K562 (cell line): ENCODE data around the gene AQP5.

ENCODE experiments used
- ADNP ChIP-seq: fragments of 200-800 bp; sonication (Bioruptor generic); IDR thresholded peaks from 2 replicates; pipeline ENCODE4 v1.6.1; 2016; ENCODE audit warnings: missing genetic modification characterization, missing compliant biosample characterization
- HDAC3 ChIP-seq: fragments of 450-650 bp; IDR thresholded peaks from 2 replicates; pipeline ENCODE4 v1.6.1; 2018; ENCODE audit warnings: borderline replicate concordance, mild to moderate bottlenecking, moderate library complexity; ENCODE audit not compliant: partially characterized antibody
- HIVEP1 ChIP-seq: fragments of 250-450 bp; sonication (Bioruptor Pico); IDR thresholded peaks from 2 replicates; pipeline ENCODE4 v1.4.0; 2020; ENCODE audit warnings: mild to moderate bottlenecking
- NFIC ChIP-seq: fragments of 450-650 bp; IDR thresholded peaks from 2 replicates; pipeline ENCODE4 v1.6.1; 2017; ENCODE audit warnings: mild to moderate bottlenecking, inconsistent platforms
- PCBP2 ChIP-seq: fragments of 200-400 bp; formaldehyde crosslinking; IDR thresholded peaks from 2 replicates; pipeline ENCODE4 v1.6.1; 2018; ENCODE audit warnings: low read length, low read depth, mild to moderate bottlenecking, moderate library complexity; ENCODE audit not compliant: poor library complexity, severe bottlenecking
- POLR2AphosphoS2 ChIP-seq: IDR thresholded peaks from 2 replicates; pipeline ENCODE4 v1.6.1; 2012; ENCODE audit warnings: low read length, improper control_type of control experiment
- RBM22 ChIP-seq: fragments of 200-400 bp; formaldehyde crosslinking; IDR thresholded peaks from 2 replicates; pipeline ENCODE4 v1.6.1; 2018; ENCODE audit warnings: low read length, low read depth; ENCODE audit not compliant: poor library complexity, severe bottlenecking
- SMC3 ChIP-seq: conservative IDR thresholded peaks from 2 replicates; pipeline ENCODE4 v1.6.1; 2011; ENCODE audit warnings: low read depth, low read length, improper control_type of control experiment; ENCODE audit not compliant: insufficient read depth
- YY1 ChIP-seq, 3 experiments: IDR thresholded peaks; 2 replicates each; pipeline ENCODE4 v1.6.1; 2011; ENCODE audit warnings: low read length in 2 of 3, mild to moderate bottlenecking in 2 of 3, moderate library complexity in 2 of 3, borderline replicate concordance in 1 of 3, control low read depth in 1 of 3, low read depth in 1 of 3; ENCODE audit not compliant: insufficient read depth in 3 of 3, insufficient replicate concordance in 2 of 3, control insufficient read depth in 1 of 3, insufficient read length in 1 of 3; ENCODE audit errors: extremely low read depth in 1 of 3
- ZNF175 ChIP-seq: fragments of 200-800 bp; sonication (Bioruptor generic); IDR thresholded peaks from 2 replicates; pipeline ENCODE4 v1.6.1; 2016; ENCODE audit warnings: low read depth, mild to moderate bottlenecking, missing genetic modification characterization, missing compliant biosample characterization
- ZNF609 ChIP-seq: sonication (generic); formaldehyde crosslinking; IDR thresholded peaks from 2 replicates; pipeline ENCODE4 v1.8.1; 2023; ENCODE audit warnings: missing genetic modification reagents, mild to moderate bottlenecking, borderline replicate concordance
- TF ChIP-seq, protein P1 (sequence below), 3 experiments: IDR thresholded peaks in 2 of 3; conservative IDR thresholded peaks in 1 of 3; 2 replicates each; pipeline ENCODE4 v1.5.1; 2011 to 2012; ENCODE audit warnings: low read length in 3 of 3, mild to moderate bottlenecking in 3 of 3, control low read depth in 2 of 3, improper control_type of control experiment in 1 of 3, inconsistent platforms in 1 of 3, low read depth in 1 of 3, mixed read lengths in 1 of 3, moderate library complexity in 1 of 3; ENCODE audit not compliant: insufficient read depth in 2 of 3

DNA sequence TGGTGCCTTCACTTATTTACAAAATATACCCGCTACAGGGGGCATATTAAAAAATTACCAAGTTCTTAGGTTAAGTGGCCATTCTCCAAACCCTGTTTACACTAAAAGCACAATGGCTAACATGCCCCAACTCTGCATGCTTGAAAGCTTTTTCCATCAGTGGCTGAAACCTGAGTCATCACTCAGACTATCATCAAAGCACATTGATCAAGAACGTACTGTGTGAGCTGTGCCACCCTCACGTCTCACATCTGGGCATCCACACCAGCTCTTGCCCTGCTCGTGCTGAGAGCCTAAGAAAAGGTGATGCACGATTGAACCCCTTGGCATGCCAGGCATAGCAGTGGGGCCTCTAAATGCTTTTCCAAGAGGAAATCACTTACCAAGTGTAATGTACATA lies 24.3 kb downstream of the AQP5 start:
- TF ChIP-seq, protein P1, sequence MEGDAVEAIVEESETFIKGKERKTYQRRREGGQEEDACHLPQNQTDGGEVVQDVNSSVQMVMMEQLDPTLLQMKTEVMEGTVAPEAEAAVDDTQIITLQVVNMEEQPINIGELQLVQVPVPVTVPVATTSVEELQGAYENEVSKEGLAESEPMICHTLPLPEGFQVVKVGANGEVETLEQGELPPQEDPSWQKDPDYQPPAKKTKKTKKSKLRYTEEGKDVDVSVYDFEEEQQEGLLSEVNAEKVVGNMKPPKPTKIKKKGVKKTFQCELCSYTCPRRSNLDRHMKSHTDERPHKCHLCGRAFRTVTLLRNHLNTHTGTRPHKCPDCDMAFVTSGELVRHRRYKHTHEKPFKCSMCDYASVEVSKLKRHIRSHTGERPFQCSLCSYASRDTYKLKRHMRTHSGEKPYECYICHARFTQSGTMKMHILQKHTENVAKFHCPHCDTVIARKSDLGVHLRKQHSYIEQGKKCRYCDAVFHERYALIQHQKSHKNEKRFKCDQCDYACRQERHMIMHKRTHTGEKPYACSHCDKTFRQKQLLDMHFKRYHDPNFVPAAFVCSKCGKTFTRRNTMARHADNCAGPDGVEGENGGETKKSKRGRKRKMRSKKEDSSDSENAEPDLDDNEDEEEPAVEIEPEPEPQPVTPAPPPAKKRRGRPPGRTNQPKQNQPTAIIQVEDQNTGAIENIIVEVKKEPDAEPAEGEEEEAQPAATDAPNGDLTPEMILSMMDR (IDR thresholded peaks at IDR 0.05 in 2 of 3, conservative IDR thresholded peaks at IDR 0.05 in 1 of 3; ENCODE audit: insufficient read depth in 2 of 3, low read depth in 1 of 3, low read length in 3 of 3): no peak
- TF ChIP-seq HDAC3: no peak
- no peak for TF ChIP-seq ADNP (tag)
- TF ChIP-seq SMC3: no peak
- TF ChIP-seq ZNF609 (CRISPR knock-in tag): no peak
- TF ChIP-seq PCBP2: no peak
- no peak for TF ChIP-seq POLR2AphosphoS2
- no peak for TF ChIP-seq HIVEP1
- no peak for TF ChIP-seq ZNF175 (CRISPR knock-in tag)
- TF ChIP-seq NFIC: no peak
- no peak for TF ChIP-seq RBM22
- no peak for TF ChIP-seq YY1 (IDR thresholded peaks at IDR 0.05; ENCODE audit: borderline replicate concordance in 1 of 3, control insufficient read depth in 1 of 3, extremely low read depth in 1 of 3, insufficient read depth in 3 of 3, insufficient read length in 1 of 3, insufficient replicate concordance in 2 of 3, low read depth in 1 of 3, low read length in 2 of 3)
